ENCODE data around the gene THAP4. TPM values are rescaled to one million over a fixed set of nuclear protein-coding genes. Genes with fewer than 3 reads are reported as not detected.

THAP4 gene
- total and polyA plus RNA-seq, 2 of the 13 experiments (the other 11 are each of a cell fraction or from before 2014, with no cell fraction given): 59.7 to 75.7 TPM

- TF ChIP-seq NR2C2 (CRISPR knock-in tag; IDR thresholded peaks at IDR 0.05; ENCODE audit: borderline replicate concordance) (no peak), ATM (IDR thresholded peaks at IDR 0.05; ENCODE audit: borderline replicate concordance) (no peak), SRSF9 (IDR thresholded peaks at IDR 0.05; ENCODE audit: borderline replicate concordance, insufficient read depth, low read depth, low read length, poor library complexity, severe bottlenecking) (no peak), MXD1 (CRISPR knock-in tag; IDR thresholded peaks at IDR 0.05) (peak; percentile 80), ZNF326 (CRISPR knock-in tag; IDR thresholded peaks at IDR 0.05; ENCODE audit: borderline replicate concordance) (no peak), PAX8 (CRISPR knock-in tag; IDR thresholded peaks at IDR 0.05; ENCODE audit: borderline replicate concordance) (no peak), ZNF224 (CRISPR knock-in tag; IDR thresholded peaks at IDR 0.05) (peak; percentile 69; the same call in 1 of the 2 replicates), SP140L (CRISPR knock-in tag; IDR thresholded peaks at IDR 0.05; ENCODE audit: borderline replicate concordance) (no peak), HOXA3 (CRISPR knock-in tag; IDR thresholded peaks at IDR 0.05) (peak; percentile 83), JUND (CRISPR knock-in tag; IDR thresholded peaks at IDR 0.05) (peak; percentile 28; the same call in 1 of the 2 replicates), SNAI1 (CRISPR knock-in tag; IDR thresholded peaks at IDR 0.05; ENCODE audit: borderline replicate concordance) (no peak), ELF4 (CRISPR knock-in tag; IDR thresholded peaks at IDR 0.05; ENCODE audit: borderline replicate concordance) (no peak), ZNF441 (CRISPR knock-in tag; IDR thresholded peaks at IDR 0.05; ENCODE audit: borderline replicate concordance) (peak; percentile 91; the same call in 1 of the 2 replicates), BCLAF1 (IDR thresholded peaks at IDR 0.05) (no peak), JDP2 (CRISPR knock-in tag; IDR thresholded peaks at IDR 0.05; ENCODE audit: borderline replicate concordance) (no peak), ZNF557 (CRISPR knock-in tag; IDR thresholded peaks at IDR 0.05) (0 out of 2 replicates have a peak, but pooled peaks have one; percentile 58), ELF1 (CRISPR knock-in tag; IDR thresholded peaks at IDR 0.05) (no peak), TCF7 (IDR thresholded peaks at IDR 0.05; ENCODE audit: low read depth) (no peak; the same call in 1 of the 2 replicates), SMAD1 (CRISPR knock-in tag; IDR thresholded peaks at IDR 0.05; ENCODE audit: borderline replicate concordance, low read depth) (no peak; the same call in 1 of the 2 replicates), ZFP91 (CRISPR knock-in tag; IDR thresholded peaks at IDR 0.05; ENCODE audit: borderline replicate concordance) (peak; percentile 88; the same call in 1 of the 2 replicates), ZNF678 (CRISPR knock-in tag; IDR thresholded peaks at IDR 0.05) (no peak), GPBP1L1 (CRISPR knock-in tag; IDR thresholded peaks at IDR 0.05) (no peak), IRX3 (CRISPR knock-in tag; IDR thresholded peaks at IDR 0.05; ENCODE audit: borderline replicate concordance, low read depth) (peak; percentile 65; the same call in 1 of the 2 replicates)
Measured at GRCh38 chr2:241645056-241645914, 8.3 kb upstream of the THAP4 start (continued).
